ENCODE measurements around the gene ELMO1.

ELMO1 gene

GRCh38 chr7:37113661-37114355, 334.9 kb downstream of the ELMO1 start:
- H3K36me3 ChIP-seq (ENCODE audit: insufficient read depth, low read length) = no peaks in the 10 kb centered on the region
- H3K27me3 ChIP-seq (ENCODE audit: insufficient read depth, low read length) = no peaks in the 10 kb centered on the region
- peaks cover 37% of the 10 kb centered on the region for H3K4me1 ChIP-seq (ENCODE audit: insufficient read depth, low read length)
- no peak overlapping the region for H2AFZ ChIP-seq (ENCODE audit: low read depth, low read length)
- H3K9me3 ChIP-seq (ENCODE audit: low read length) = no peaks in the 10 kb centered on the region
- H3K4me3 ChIP-seq (ENCODE audit: low read length) = no peak overlapping the region

DNA sequence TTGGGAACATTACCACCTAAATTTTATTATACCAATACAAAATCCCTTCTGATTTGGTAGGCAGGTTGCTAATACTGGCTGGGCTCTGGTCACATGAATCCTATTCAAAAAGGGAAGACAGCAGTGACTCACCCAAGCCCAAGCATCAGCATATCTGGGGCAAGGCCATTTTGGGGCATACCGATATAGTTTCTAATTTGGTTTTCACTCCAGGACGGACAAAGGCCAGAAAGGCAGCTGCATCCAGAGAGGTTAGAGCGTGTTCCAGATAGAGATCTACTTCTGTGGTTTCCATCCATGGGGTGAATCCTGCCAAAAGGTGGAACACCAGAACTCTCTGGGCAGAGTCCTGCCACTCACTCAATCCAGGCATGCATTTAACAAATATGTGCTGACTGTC, 335.8 kb downstream of the ELMO1 start:
- Histone ChIP-seq H3K4me1 (ENCODE audit: insufficient read depth, low read length) (peaks cover 42% of the 10 kb centered on the region), H3K27me3 (ENCODE audit: insufficient read depth, low read length) (no peaks in the 10 kb centered on the region), H3K4me3 (ENCODE audit: low read length) (no peak overlapping the region), H2AFZ (ENCODE audit: low read depth, low read length) (no peak overlapping the region), H3K36me3 (ENCODE audit: insufficient read depth, low read length) (no peaks in the 10 kb centered on the region), H3K9me3 (ENCODE audit: low read length) (no peaks in the 10 kb centered on the region)

DNA sequence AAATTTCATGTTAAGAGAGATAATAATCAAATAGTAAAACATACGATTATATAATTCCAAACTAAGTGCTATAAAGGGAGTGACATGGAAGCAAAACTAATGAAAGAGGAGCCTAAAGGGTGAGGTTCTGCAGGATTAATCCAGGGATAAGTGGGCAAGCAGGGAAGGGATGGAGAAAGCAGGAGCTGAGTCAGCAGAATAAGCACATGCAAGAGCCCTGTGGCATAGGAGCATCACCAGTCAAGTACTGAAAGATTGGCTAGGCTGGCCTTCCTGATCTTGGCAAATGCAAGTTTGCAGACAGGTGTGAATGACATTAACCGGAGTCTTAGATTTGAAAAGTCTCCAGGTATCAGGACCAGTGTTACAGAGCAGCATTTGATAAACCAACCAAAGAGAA, 336.4 kb downstream of the ELMO1 start:
- Histone ChIP-seq H3K4me3 (ENCODE audit: low read length) (no peak overlapping the region), H3K9me3 (ENCODE audit: low read length) (no peaks in the 10 kb centered on the region), H3K36me3 (ENCODE audit: insufficient read depth, low read length) (no peaks in the 10 kb centered on the region), H3K27me3 (ENCODE audit: insufficient read depth, low read length) (no peaks in the 10 kb centered on the region), H3K4me1 (ENCODE audit: insufficient read depth, low read length) (peaks cover 42% of the 10 kb centered on the region), H2AFZ (ENCODE audit: low read depth, low read length) (no peak overlapping the region)

GRCh38 chr7:37111459-37111858, 337.2 kb downstream of the ELMO1 start:
- Histone ChIP-seq H2AFZ (ENCODE audit: low read depth, low read length) (no peak overlapping the region), H3K9me3 (ENCODE audit: low read length) (no peaks in the 10 kb centered on the region), H3K4me1 (ENCODE audit: insufficient read depth, low read length) (peaks cover 42% of the 10 kb centered on the region), H3K36me3 (ENCODE audit: insufficient read depth, low read length) (no peaks in the 10 kb centered on the region), H3K27me3 (ENCODE audit: insufficient read depth, low read length) (no peaks in the 10 kb centered on the region), H3K4me3 (ENCODE audit: low read length) (no peak overlapping the region)

DNA sequence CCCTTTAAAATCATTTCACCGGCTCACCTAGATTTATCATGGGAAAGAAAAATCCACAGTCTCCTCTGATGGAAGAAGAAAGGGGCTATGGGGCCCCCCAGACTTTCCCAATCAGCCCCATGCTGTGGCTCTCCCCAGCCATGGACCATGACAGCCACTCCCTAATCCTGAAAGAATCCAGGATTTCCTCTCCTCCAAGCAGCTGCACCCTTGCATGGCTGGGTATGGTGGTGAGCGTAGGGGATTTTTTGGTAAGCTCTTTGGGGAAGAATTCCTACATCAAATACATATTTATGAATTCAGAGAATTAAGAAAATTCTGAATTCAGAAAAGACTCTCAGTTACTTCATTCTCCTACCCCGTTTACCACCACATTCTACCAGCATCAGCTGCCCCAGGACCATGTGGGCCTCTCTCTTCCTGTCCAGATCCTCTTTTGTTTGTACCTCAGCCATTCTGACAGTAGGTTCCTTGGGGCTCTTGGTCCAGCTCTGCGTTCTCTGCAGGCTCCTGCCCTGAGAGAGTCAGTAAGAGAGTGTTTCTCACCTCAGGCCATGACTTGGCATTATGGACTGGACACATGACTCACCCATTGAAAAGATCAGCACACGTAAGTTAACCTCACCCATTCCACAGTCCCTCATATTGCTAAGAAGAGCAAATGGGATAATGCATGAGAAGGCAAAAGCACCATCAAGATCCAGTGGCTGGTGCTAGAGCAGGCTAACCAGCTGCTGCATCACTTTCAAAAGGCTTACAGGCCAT, 337.8 kb downstream of the ELMO1 start:
- H3K4me3 ChIP-seq (ENCODE audit: low read length) = no peak overlapping the region
- no peaks in the 10 kb centered on the region for H3K27me3 ChIP-seq (ENCODE audit: insufficient read depth, low read length)
- H3K4me1 ChIP-seq (ENCODE audit: insufficient read depth, low read length) = peaks cover 37% of the 10 kb centered on the region
- no peak overlapping the region for H2AFZ ChIP-seq (ENCODE audit: low read depth, low read length)
- no peaks in the 10 kb centered on the region for H3K36me3 ChIP-seq (ENCODE audit: insufficient read depth, low read length)
- H3K9me3 ChIP-seq (ENCODE audit: low read length) = no peaks in the 10 kb centered on the region

DNA sequence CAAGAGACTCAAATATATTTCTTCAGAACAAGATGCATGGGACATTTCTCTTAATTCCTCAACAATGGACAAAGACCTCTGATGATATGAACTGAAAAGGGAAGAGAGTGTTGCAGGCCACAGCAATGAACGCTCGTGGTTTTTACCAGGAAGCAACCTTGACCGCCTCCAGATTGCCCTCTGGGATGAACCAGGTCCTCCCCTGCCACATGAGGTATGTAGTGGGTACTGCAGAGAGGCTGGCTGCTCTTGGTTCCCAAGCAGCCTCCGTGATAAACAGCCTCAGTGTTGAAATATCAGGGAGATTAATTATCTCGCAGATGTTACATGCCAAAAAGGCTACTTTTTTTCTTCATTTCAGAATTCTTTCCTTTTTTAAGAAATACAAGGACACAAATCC, 338.8 kb downstream of the ELMO1 start:
- no peaks in the 10 kb centered on the region for H3K36me3 ChIP-seq (ENCODE audit: insufficient read depth, low read length)
- no peaks in the 10 kb centered on the region for H3K9me3 ChIP-seq (ENCODE audit: low read length)
- no peak overlapping the region for H2AFZ ChIP-seq (ENCODE audit: low read depth, low read length)
- H3K27me3 ChIP-seq (ENCODE audit: insufficient read depth, low read length) = no peaks in the 10 kb centered on the region
- H3K4me3 ChIP-seq (ENCODE audit: low read length) = no peak overlapping the region
- H3K4me1 ChIP-seq (ENCODE audit: insufficient read depth, low read length) = peaks cover 37% of the 10 kb centered on the region

DNA sequence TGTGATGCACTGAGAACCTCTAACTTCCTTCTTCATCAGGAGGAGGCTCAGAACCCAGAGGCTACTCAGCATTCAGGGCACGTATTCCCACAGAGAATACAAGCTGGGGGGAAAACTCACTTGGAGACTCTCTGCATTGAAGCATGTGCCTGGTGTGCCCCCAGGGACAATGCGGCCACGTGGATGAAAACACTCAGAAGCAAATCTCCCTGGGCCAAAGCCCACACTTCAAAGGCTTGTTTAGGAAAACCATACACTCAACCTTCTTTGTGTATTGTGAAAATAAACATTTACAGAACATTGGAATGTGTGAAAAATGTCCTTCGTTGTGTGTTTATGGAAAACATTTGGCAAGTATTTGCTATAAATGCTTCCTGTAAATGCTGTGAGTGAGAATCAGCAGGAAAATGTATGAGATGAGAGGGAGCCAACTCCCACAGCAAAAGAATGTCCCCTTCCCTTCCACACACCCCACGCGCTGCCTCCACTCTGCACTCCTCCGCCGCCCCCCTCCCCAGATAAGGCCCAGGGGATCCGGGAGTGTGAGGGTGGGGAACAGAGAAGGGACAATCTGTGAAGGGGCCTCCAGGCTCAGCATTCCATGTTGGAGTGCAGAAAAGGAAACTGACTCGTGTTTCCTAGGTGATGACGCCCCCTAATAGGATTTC, 339.5 kb downstream of the ELMO1 start:
- Histone ChIP-seq H2AFZ (ENCODE audit: low read depth, low read length) (no peak overlapping the region), H3K36me3 (ENCODE audit: insufficient read depth, low read length) (no peaks in the 10 kb centered on the region), H3K27me3 (ENCODE audit: insufficient read depth, low read length) (no peaks in the 10 kb centered on the region), H3K9me3 (ENCODE audit: low read length) (no peaks in the 10 kb centered on the region), H3K4me1 (ENCODE audit: insufficient read depth, low read length) (peaks cover 37% of the 10 kb centered on the region), H3K4me3 (ENCODE audit: low read length) (no peak overlapping the region)

DNA sequence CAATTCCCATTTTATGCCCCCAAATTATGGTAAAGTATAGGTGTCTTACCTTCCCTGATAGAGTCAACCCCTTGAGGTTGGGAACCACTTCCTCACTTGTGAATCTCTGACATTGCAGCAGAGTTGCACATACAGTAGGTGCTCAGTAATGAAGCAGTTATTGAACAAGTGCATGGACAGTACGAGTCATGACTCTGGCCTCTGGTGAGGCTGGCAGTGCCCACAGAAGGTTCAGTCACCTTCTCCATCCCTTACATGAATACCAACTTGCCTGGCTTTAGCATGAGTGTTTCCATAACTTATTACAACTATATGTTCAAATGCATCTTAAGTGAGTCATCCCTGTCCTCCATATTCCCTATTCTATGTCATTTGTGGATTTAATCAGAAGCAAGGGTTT, 340.0 kb downstream of the ELMO1 start:
- no peaks in the 10 kb centered on the region for H3K36me3 ChIP-seq (ENCODE audit: insufficient read depth, low read length)
- no peaks in the 10 kb centered on the region for H3K27me3 ChIP-seq (ENCODE audit: insufficient read depth, low read length)
- no peak overlapping the region for H3K4me3 ChIP-seq (ENCODE audit: low read length)
- no peaks in the 10 kb centered on the region for H3K9me3 ChIP-seq (ENCODE audit: low read length)
- peaks cover 37% of the 10 kb centered on the region for H3K4me1 ChIP-seq (ENCODE audit: insufficient read depth, low read length)
- no peak overlapping the region for H2AFZ ChIP-seq (ENCODE audit: low read depth, low read length)

GRCh38 chr7:37107047-37107750, 341.5 kb downstream of the ELMO1 start:
- no peaks in the 10 kb centered on the region for H3K36me3 ChIP-seq (ENCODE audit: insufficient read depth, low read length)
- no peaks in the 10 kb centered on the region for H3K9me3 ChIP-seq (ENCODE audit: low read length)
- no peaks in the 10 kb centered on the region for H3K27me3 ChIP-seq (ENCODE audit: insufficient read depth, low read length)
- no peak overlapping the region for H3K4me3 ChIP-seq (ENCODE audit: low read length)
- no peak overlapping the region for H2AFZ ChIP-seq (ENCODE audit: low read depth, low read length)
- H3K4me1 ChIP-seq (ENCODE audit: insufficient read depth, low read length) = peaks cover 37% of the 10 kb centered on the region

GRCh38 chr7:37105762-37106161, 342.9 kb downstream of the ELMO1 start:
- no peaks in the 10 kb centered on the region for H3K36me3 ChIP-seq (ENCODE audit: insufficient read depth, low read length)
- H2AFZ ChIP-seq (ENCODE audit: low read depth, low read length) = no peak overlapping the region
- H3K4me1 ChIP-seq (ENCODE audit: insufficient read depth, low read length) = peaks cover 46% of the 10 kb centered on the region
- no peak overlapping the region for H3K4me3 ChIP-seq (ENCODE audit: low read length)
- H3K9me3 ChIP-seq (ENCODE audit: low read length) = no peaks in the 10 kb centered on the region
- no peaks in the 10 kb centered on the region for H3K27me3 ChIP-seq (ENCODE audit: insufficient read depth, low read length)

DNA sequence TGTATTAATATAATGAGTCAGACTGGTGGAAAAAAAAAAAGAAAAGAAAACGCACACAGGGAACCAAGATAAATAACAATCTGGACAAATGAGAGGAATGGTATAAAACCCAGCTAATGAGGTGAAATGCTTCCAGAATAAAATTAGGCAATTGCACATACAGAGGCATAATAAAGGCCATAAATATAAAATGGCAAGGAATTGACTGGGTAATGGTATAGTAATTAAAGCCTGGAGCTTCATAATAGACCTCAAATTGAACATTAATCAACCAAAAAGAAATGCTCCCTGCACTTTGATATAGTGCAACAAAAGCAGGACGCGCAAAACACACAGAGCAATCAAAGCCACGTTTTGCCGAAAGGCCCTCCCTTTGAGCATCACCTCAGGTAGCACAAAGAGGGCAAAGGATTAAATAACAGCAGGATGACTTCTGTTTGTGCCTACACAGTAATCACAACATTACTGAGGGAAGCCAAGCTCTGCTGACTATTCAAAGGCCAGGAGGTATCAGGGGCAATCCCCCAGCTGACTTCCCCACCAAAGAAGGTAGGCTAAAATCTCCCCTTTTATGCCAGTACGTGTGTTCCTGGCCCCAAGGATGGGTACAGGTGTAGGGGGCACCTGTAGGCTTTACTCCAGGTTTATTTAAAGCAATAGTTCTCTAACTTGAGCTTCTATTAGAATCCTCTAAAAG, 343.7 kb downstream of the ELMO1 start:
- H3K9me3 ChIP-seq (ENCODE audit: low read length) = no peaks in the 10 kb centered on the region
- H3K4me3 ChIP-seq (ENCODE audit: low read length) = no peak overlapping the region
- peaks cover 50% of the 10 kb centered on the region for H3K4me1 ChIP-seq (ENCODE audit: insufficient read depth, low read length)
- H3K27me3 ChIP-seq (ENCODE audit: insufficient read depth, low read length) = no peaks in the 10 kb centered on the region
- no peaks in the 10 kb centered on the region for H3K36me3 ChIP-seq (ENCODE audit: insufficient read depth, low read length)
- no peak overlapping the region for H2AFZ ChIP-seq (ENCODE audit: low read depth, low read length)

- H3K9me3 ChIP-seq (ENCODE audit: low read length) = no peaks in the 10 kb centered on the region
- no peaks in the 10 kb centered on the region for H3K36me3 ChIP-seq (ENCODE audit: insufficient read depth, low read length)
- H2AFZ ChIP-seq (ENCODE audit: low read depth, low read length) = no peak overlapping the region
- H3K4me1 ChIP-seq (ENCODE audit: insufficient read depth, low read length) = peaks cover 34% of the 10 kb centered on the region
- no peak overlapping the region for H3K4me3 ChIP-seq (ENCODE audit: low read length)
- H3K27me3 ChIP-seq (ENCODE audit: insufficient read depth, low read length) = no peaks in the 10 kb centered on the region
Measured at GRCh38 chr7:37102518-37103137, 346.0 kb downstream of the ELMO1 start.
